Keratinocyte (primary cell): ENCODE data around the gene SNAI3. TPM values are rescaled to one million over a fixed set of nuclear protein-coding genes. Genes with fewer than 3 reads are reported as not detected.

ENCODE experiments used
- DNase-seq: peaks from one replicate; pipeline ENCODE4 v3.0.0-alpha.2; 2011; ENCODE audit warnings: low read depth, missing footprints, low spot score
- FAIRE-seq: peaks from 2 replicates; lab custom pipeline; 2011; peaks lifted over from hg19 to GRCh38; lab: Jason Lieb, UNC
- H2AFZ ChIP-seq: 2 replicates; pipeline ENCODE4 v1.6.0; 2012; ENCODE audit warnings: low read length, control low read depth, inconsistent platforms; ENCODE audit not compliant: control insufficient read depth
- H3K27ac ChIP-seq: 2 replicates; pipeline ENCODE4 v1.5.1; 2011; ENCODE audit warnings: low read length; ENCODE audit not compliant: control insufficient read depth, insufficient read depth
- H3K27me3 ChIP-seq: 3 replicates; pipeline ENCODE4 v1.6.0; 2011; ENCODE audit warnings: low read length; ENCODE audit not compliant: control insufficient read depth, insufficient read depth; ENCODE audit errors: extremely low read depth
- H3K36me3 ChIP-seq, 2 experiments: 2 replicates in 1 of 2; 3 replicates in 1 of 2; pipeline ENCODE4 v1.5.1; 2011; ENCODE audit warnings: low read length in 2 of 2, mild to moderate bottlenecking in 1 of 2; ENCODE audit not compliant: control insufficient read depth in 2 of 2, insufficient read depth in 2 of 2; ENCODE audit errors: extremely low read depth in 1 of 2
- H3K4me1 ChIP-seq: 3 replicates; pipeline ENCODE4 v1.5.1; 2011; ENCODE audit warnings: low read length; ENCODE audit not compliant: control insufficient read depth, insufficient read depth; ENCODE audit errors: extremely low read depth
- H3K4me2 ChIP-seq: 3 replicates; pipeline ENCODE4 v1.6.0; 2011; ENCODE audit warnings: low read depth, low read length; ENCODE audit not compliant: control insufficient read depth, insufficient read depth; ENCODE audit errors: extremely low read depth
- H3K4me3 ChIP-seq, 3 experiments: fragments of 200-600 bp in 1 of 3; sonication (generic) in 1 of 3; 2 replicates in 2 of 3; 3 replicates in 1 of 3; pipeline ENCODE4 v1.5.1; 2011 to 2016; ENCODE audit warnings: low read length in 3 of 3, mild to moderate bottlenecking in 3 of 3, control low read depth in 2 of 3, inconsistent platforms in 1 of 3, low read depth in 1 of 3, mixed read lengths in 1 of 3, mixed run types in 1 of 3, moderate library complexity in 1 of 3; ENCODE audit not compliant: control insufficient read depth in 2 of 3, insufficient read depth in 2 of 3; ENCODE audit errors: extremely low read depth in 1 of 3
- H3K79me2 ChIP-seq: 2 replicates; pipeline ENCODE4 v1.6.0; 2012; ENCODE audit warnings: low read length; ENCODE audit not compliant: control insufficient read depth, insufficient read depth
- H3K9ac ChIP-seq: 3 replicates; pipeline ENCODE4 v1.6.0; 2011; ENCODE audit warnings: low read length; ENCODE audit not compliant: control insufficient read depth, insufficient read depth; ENCODE audit errors: extremely low read depth
- H3K9me1 ChIP-seq: 3 replicates; pipeline ENCODE4 v1.6.0; 2011; ENCODE audit warnings: low read length; ENCODE audit not compliant: control insufficient read depth, insufficient read depth; ENCODE audit errors: extremely low read depth
- H3K9me3 ChIP-seq: 2 replicates; pipeline ENCODE4 v1.5.1; 2012; ENCODE audit warnings: low read depth, low read length; ENCODE audit not compliant: control insufficient read depth
- H4K20me1 ChIP-seq: 3 replicates; pipeline ENCODE4 v1.6.0; 2011; ENCODE audit warnings: low read length; ENCODE audit not compliant: control insufficient read depth, insufficient read depth; ENCODE audit errors: extremely low read depth
- EZH2 ChIP-seq: IDR thresholded peaks from one replicate; pipeline ENCODE4 v1.6.1; 2012; ENCODE audit warnings: inconsistent platforms, mild to moderate bottlenecking, low read length, moderate library complexity
- dilution Hi-C: fragments of 300-500 bp; cut with MboI; formaldehyde crosslinking; loops from one replicate; pipeline ENCODE4 v1.7.0; 2020; ENCODE audit warnings: low sequenced_read_pairs; ENCODE audit not compliant: extremely low pct_ligation_motif_present
- polyA plus RNA-seq, 5 experiments: library from polyadenylated mRNA; depleted of rRNA in 3 of 5; stranded (reverse) in 3 of 5; stranded (forward) in 1 of 5; unstranded in 1 of 5; fragments of >200 nt; gene quantifications; 1 replicate in 1 of 5; 2 replicates in 3 of 5; 3 replicates in 1 of 5; pipeline versions ENCODE4 v1.2.1 to v1.2.3, GENCODE V29; 2011 to 2012; ENCODE audit warnings: missing spikeins in 2 of 5, low read depth in 1 of 5, low replicate concordance in 1 of 5
- TF ChIP-seq, protein P1 (sequence below), 3 experiments: IDR thresholded peaks in 1 of 3; conservative IDR thresholded peaks in 1 of 3; optimal IDR thresholded peaks in 1 of 3; 2 replicates in 2 of 3; 3 replicates in 1 of 3; pipeline versions ENCODE3 to v1.5.1; 2011; ENCODE audit warnings: low read length in 3 of 3, mild to moderate bottlenecking in 3 of 3, moderate library complexity in 2 of 3, control low read depth in 1 of 3, inconsistent platforms in 1 of 3; ENCODE audit not compliant: insufficient read depth in 2 of 3; ENCODE audit errors: extremely low read depth in 1 of 3

The SNAI3 gene
- polyA plus RNA-seq, 1 donor (not counting 4 experiments of a cell fraction or from before 2014, with no cell fraction given) = not detected

DNA sequence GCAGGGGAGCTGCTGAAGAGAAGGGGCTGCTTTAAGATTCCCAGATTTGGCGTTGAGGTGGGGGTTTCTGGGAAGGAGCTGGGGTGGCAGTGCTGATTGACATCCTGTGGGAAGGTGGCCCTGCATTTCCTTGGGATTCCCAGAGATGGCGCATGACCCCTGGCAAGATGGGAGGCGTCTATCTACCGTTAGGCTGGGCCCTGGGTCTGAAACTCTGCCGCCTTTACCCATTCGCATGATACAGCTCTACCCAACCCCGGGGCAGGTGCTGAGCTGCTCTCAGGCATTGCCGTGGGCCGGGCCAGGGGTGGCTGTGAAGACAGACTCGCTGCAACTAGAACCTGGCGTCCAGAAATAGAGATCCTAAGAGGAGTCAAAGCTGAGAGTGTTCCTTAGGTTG is 13.5 kb downstream of the SNAI3 start:
- H3K9me1 ChIP-seq = no peaks in the 10 kb centered on the region
- no peak overlapping the region for H3K9ac ChIP-seq
- H2AFZ ChIP-seq = no peak overlapping the region
- dilution Hi-C loops = loop anchor here (25.0 kb wide), 1 partner anchor 90 kb away; no protein-coding TSS in a partner anchor
- H3K4me3 ChIP-seq = no peak overlapping the region
- FAIRE-seq = no peak
- TF ChIP-seq, protein P1, sequence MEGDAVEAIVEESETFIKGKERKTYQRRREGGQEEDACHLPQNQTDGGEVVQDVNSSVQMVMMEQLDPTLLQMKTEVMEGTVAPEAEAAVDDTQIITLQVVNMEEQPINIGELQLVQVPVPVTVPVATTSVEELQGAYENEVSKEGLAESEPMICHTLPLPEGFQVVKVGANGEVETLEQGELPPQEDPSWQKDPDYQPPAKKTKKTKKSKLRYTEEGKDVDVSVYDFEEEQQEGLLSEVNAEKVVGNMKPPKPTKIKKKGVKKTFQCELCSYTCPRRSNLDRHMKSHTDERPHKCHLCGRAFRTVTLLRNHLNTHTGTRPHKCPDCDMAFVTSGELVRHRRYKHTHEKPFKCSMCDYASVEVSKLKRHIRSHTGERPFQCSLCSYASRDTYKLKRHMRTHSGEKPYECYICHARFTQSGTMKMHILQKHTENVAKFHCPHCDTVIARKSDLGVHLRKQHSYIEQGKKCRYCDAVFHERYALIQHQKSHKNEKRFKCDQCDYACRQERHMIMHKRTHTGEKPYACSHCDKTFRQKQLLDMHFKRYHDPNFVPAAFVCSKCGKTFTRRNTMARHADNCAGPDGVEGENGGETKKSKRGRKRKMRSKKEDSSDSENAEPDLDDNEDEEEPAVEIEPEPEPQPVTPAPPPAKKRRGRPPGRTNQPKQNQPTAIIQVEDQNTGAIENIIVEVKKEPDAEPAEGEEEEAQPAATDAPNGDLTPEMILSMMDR (optimal IDR thresholded peaks at IDR 0.05 in 1 of 3, IDR thresholded peaks at IDR 0.05 in 1 of 3, conservative IDR thresholded peaks at IDR 0.05 in 1 of 3; ENCODE audit: extremely low read depth in 1 of 3, insufficient read depth in 2 of 3, low read length in 3 of 3) = peak; percentile 32 to 56 (median 37)
- no peak for TF ChIP-seq EZH2
- no peaks in the 10 kb centered on the region for H4K20me1 ChIP-seq
- no peaks in the 10 kb centered on the region for H3K9me3 ChIP-seq
- H3K4me2 ChIP-seq = no peak overlapping the region
- peaks cover 0 to 8% of the 10 kb centered on the region in 2 experiments for H3K36me3 ChIP-seq
- DNase-seq = no peak
- H3K27ac ChIP-seq = no peak overlapping the region
- no peaks in the 10 kb centered on the region for H3K79me2 ChIP-seq
- no peaks in the 10 kb centered on the region for H3K4me1 ChIP-seq
- H3K27me3 ChIP-seq = no peaks in the 10 kb centered on the region

DNA sequence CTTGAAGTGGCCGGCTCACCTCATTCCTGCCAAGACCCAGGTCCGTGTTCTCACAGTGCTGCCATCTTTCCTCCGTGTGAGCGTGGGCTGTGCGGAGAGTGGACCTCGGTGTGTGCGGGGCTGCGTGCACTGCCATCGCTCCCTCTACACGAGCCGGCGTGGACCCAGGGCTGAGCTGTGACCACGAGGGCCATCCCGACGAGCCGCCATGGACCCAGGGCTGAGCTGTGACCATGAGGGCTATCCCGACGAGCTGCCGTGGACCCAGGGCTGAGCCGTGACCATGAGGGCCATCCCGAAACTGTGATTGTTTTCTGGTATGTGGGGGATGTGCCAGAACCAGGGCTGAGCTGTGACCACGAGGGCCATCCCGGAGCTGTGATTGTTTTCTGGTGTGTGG is 14.5 kb downstream of the SNAI3 start:
- H3K9me1 ChIP-seq = no peaks in the 10 kb centered on the region
- dilution Hi-C loops = loop anchor here (25.0 kb wide), 1 partner anchor 90 kb away; no protein-coding TSS in a partner anchor
- TF ChIP-seq EZH2 = no peak
- TF ChIP-seq, protein P1 (optimal IDR thresholded peaks at IDR 0.05 in 1 of 3, IDR thresholded peaks at IDR 0.05 in 1 of 3, conservative IDR thresholded peaks at IDR 0.05 in 1 of 3; ENCODE audit: extremely low read depth in 1 of 3, insufficient read depth in 2 of 3, low read length in 3 of 3) = no peak
- H3K4me1 ChIP-seq = no peaks in the 10 kb centered on the region
- H3K9ac ChIP-seq = no peak overlapping the region
- H3K4me2 ChIP-seq = no peak overlapping the region
- no peaks in the 10 kb centered on the region for H4K20me1 ChIP-seq
- FAIRE-seq (no peak), DNase-seq (no peak)
- H2AFZ ChIP-seq = no peak overlapping the region
- no peak overlapping the region for H3K4me3 ChIP-seq
- no peak overlapping the region for H3K27ac ChIP-seq
- H3K9me3 ChIP-seq = no peaks in the 10 kb centered on the region
- H3K79me2 ChIP-seq = no peaks in the 10 kb centered on the region
- H3K36me3 ChIP-seq = peaks cover 0 to 10% of the 10 kb centered on the region in 2 experiments
- no peaks in the 10 kb centered on the region for H3K27me3 ChIP-seq
